ENCODE results near the gene DCLRE1B. TPM values are rescaled to one million over a fixed set of nuclear protein-coding genes. Genes with fewer than 3 reads are reported as not detected.

Gene DCLRE1B
- total and polyA plus RNA-seq, 9 of the 15 experiments (the other 6 are each of a cell fraction or from before 2014, with no cell fraction given): 10.6 to 28.8 (median 17.2) TPM

- TF ChIP-seq PHF8 (IDR thresholded peaks at IDR 0.05; ENCODE audit: borderline replicate concordance, low read length) (peak; percentile 61; the same call in 1 of the 2 replicates), ZNF140 (CRISPR knock-in tag; IDR thresholded peaks at IDR 0.05) (no peak), RBM14 (IDR thresholded peaks at IDR 0.05; ENCODE audit: borderline replicate concordance, insufficient read depth, low read depth, low read length) (no peak), TEAD1 (CRISPR knock-in tag; IDR thresholded peaks at IDR 0.05) (peak; percentile 38 to 95; a peak in 2 of 4 replicates), JUN (IDR thresholded peaks at IDR 0.05; ENCODE audit: borderline replicate concordance, low read depth, low read length) (peak; percentile 64), JUN (CRISPR knock-in tag; IDR thresholded peaks at IDR 0.05; ENCODE audit: borderline replicate concordance) (peak; percentile 40; the same call in 1 of the 2 replicates), FOXP1 (CRISPR knock-in tag; IDR thresholded peaks at IDR 0.05) (peak; percentile 96), HNRNPLL (IDR thresholded peaks at IDR 0.05; ENCODE audit: low read depth, low read length, poor library complexity, severe bottlenecking) (peak; percentile 93), ZNF444 (CRISPR knock-in tag; IDR thresholded peaks at IDR 0.05) (no peak), ZKSCAN8 (CRISPR knock-in tag; IDR thresholded peaks at IDR 0.05) (no peak), RERE (CRISPR knock-in tag; IDR thresholded peaks at IDR 0.05; ENCODE audit: borderline replicate concordance) (no peak), REST (IDR thresholded peaks at IDR 0.05; ENCODE audit: borderline replicate concordance) (peak; percentile 98), REST (CRISPR knock-in tag; IDR thresholded peaks at IDR 0.05; ENCODE audit: low read depth) (peak; percentile 82)
Observed at GRCh38 chr1:113904674-113905434, at the start of gene DCLRE1B, which contains the start of gene AP4B1 (continued).

Measured in K562 (cell line).